Natural killer cell (primary cell): ENCODE measurements around the gene PSAP. TPM values are rescaled to one million over a fixed set of nuclear protein-coding genes. Genes with fewer than 3 reads are reported as not detected.

ENCODE experiments used
- ATAC-seq, 3 donors: fragments of 150-1000 bp in 2 of 3; fragments of 200-7000 bp in 1 of 3; cut with Tn5 transposase; 1 replicate in 1 of 3; 2 replicates in 2 of 3; pipeline ENCODE4 v1.10.0; 2021; ENCODE audit warnings: mild to moderate bottlenecking in 2 of 3, moderate library complexity in 2 of 3
- DNase-seq, 2 donors: peaks; one replicate each; pipeline versions ENCODE4 v3.0.0 to v3.0.0-alpha.2; 2013 to 2021; ENCODE audit warnings: mixed read lengths in 1 of 2
- H3K27ac ChIP-seq: one replicate; pipeline ENCODE4 v1.5.1; 2013; ENCODE audit warnings: mild to moderate bottlenecking, low read length
- H3K27me3 ChIP-seq: one replicate; pipeline ENCODE4 v1.6.1; 2013; ENCODE audit warnings: low read length; ENCODE audit not compliant: control insufficient read depth, insufficient read depth
- H3K36me3 ChIP-seq: one replicate; pipeline ENCODE4 v1.6.1; 2013; ENCODE audit warnings: low read length; ENCODE audit not compliant: control insufficient read depth, insufficient read depth
- H3K4me1 ChIP-seq: one replicate; pipeline ENCODE4 v1.6.1; 2013; ENCODE audit warnings: low read length; ENCODE audit not compliant: control insufficient read depth, insufficient read depth
- H3K4me3 ChIP-seq: one replicate; pipeline ENCODE4 v1.5.1; 2013; ENCODE audit warnings: low read length
- H3K9me3 ChIP-seq: one replicate; pipeline ENCODE4 v1.6.1; 2013; ENCODE audit warnings: low read length; ENCODE audit not compliant: control insufficient read depth, insufficient read depth
- H3K27ac Mint-ChIP-seq, 2 donors: one replicate each; pipeline ENCODE4 v1.8.0; 2022; ENCODE audit warnings: mild to moderate bottlenecking in 2 of 2, mixed read lengths in 2 of 2, moderate library complexity in 1 of 2
- H3K27me3 Mint-ChIP-seq, 2 donors: one replicate each; pipeline ENCODE4 v1.8.0; 2022; ENCODE audit warnings: low read depth in 2 of 2, mixed read lengths in 2 of 2
- H3K36me3 Mint-ChIP-seq: one replicate; pipeline ENCODE4 v1.8.0; 2022; ENCODE audit warnings: mixed read lengths
- H3K4me1 Mint-ChIP-seq, 2 donors: one replicate each; pipeline ENCODE4 v1.8.0; 2022; ENCODE audit warnings: mixed read lengths in 2 of 2
- H3K4me3 Mint-ChIP-seq: one replicate; pipeline ENCODE4 v1.8.0; 2022; ENCODE audit warnings: mild to moderate bottlenecking, moderate library complexity, mixed read lengths
- H3K9me3 Mint-ChIP-seq, 2 donors: one replicate each; pipeline ENCODE4 v1.8.0; 2022; ENCODE audit warnings: mixed read lengths in 2 of 2
- WGBS: methylation state at CpG from one replicate; pipeline ENCODE4 v1.1.7; 2013; ENCODE audit warnings: missing lambda C conversion rate; ENCODE audit not compliant: insufficient coverage; 5-methylcytosine and 5-hydroxymethylcytosine counted together
- intact Hi-C: fragments of 100-400 bp; cut with micrococcal nuclease; formaldehyde crosslinking; loops from one replicate; pipeline ENCODE4 v1.14.2; 2022
- total RNA-seq, 4 donors: library from RNA; stranded (reverse); fragments of 120-200 nt in 1 of 4; gene quantifications; one replicate each; pipeline versions ENCODE4 v1.2.3 to v1.2.4, GENCODE V29; 2013 to 2022
- TF ChIP-seq, protein P1 (sequence below): fragments of 200-600 bp; IDR thresholded peaks from one replicate; pipeline ENCODE4 v1.8.0; 2022; ENCODE audit warnings: antibody characterized with exemption

The PSAP gene
- total RNA-seq, 3 donors from 2014 or later (not counting 1 experiment from before 2014, with no cell fraction given) = 324 to 488 (median 428) TPM

DNA sequence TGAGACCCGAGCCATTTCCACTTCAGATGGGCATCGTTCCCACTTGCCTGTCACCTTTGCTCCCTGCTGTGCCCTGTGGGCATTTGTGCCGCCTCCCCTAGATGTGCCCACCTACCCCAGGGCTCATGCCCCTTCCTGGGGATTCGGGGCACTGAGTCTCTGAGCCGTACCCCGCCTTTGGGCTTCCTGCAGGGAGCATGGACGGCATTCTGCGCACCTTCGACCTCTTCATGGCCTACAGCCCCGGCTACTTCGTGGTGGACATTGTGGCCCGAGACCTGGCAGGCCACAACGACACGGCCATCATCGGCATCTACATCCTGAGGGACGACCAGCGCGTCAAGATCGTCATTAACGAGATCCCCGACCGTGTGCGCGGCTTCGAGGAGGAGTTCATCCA is 41.4 kb downstream of the PSAP start:
- H3K9me3 ChIP-seq = no peaks in the 10 kb centered on the region
- no peak overlapping the region for H3K4me3 ChIP-seq
- H3K4me1 Mint-ChIP-seq = no peaks in the 10 kb centered on the region
- DNase-seq (no peak), ATAC-seq (no peak)
- no peaks in the 10 kb centered on the region for H3K36me3 Mint-ChIP-seq
- H3K4me1 ChIP-seq = peaks cover 14% of the 10 kb centered on the region
- H3K36me3 ChIP-seq = no peaks in the 10 kb centered on the region
- intact Hi-C loops = loop anchor here (5.0 kb wide), 1 partner anchor 427 kb away; no protein-coding TSS in a partner anchor
- no peak overlapping the region for H3K4me3 Mint-ChIP-seq
- WGBS = 97% methylated on average over 25 of the region's 25 CpGs
- no peak overlapping the region for H3K27ac Mint-ChIP-seq
- H3K27me3 Mint-ChIP-seq = peaks cover 0 to 5% of the 10 kb centered on the region in 2 donors
- no peaks in the 10 kb centered on the region for H3K9me3 Mint-ChIP-seq
- TF ChIP-seq, protein P1, sequence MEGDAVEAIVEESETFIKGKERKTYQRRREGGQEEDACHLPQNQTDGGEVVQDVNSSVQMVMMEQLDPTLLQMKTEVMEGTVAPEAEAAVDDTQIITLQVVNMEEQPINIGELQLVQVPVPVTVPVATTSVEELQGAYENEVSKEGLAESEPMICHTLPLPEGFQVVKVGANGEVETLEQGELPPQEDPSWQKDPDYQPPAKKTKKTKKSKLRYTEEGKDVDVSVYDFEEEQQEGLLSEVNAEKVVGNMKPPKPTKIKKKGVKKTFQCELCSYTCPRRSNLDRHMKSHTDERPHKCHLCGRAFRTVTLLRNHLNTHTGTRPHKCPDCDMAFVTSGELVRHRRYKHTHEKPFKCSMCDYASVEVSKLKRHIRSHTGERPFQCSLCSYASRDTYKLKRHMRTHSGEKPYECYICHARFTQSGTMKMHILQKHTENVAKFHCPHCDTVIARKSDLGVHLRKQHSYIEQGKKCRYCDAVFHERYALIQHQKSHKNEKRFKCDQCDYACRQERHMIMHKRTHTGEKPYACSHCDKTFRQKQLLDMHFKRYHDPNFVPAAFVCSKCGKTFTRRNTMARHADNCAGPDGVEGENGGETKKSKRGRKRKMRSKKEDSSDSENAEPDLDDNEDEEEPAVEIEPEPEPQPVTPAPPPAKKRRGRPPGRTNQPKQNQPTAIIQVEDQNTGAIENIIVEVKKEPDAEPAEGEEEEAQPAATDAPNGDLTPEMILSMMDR = no peak
- no peak overlapping the region for H3K27ac ChIP-seq
- H3K27me3 ChIP-seq = no peaks in the 10 kb centered on the region

GRCh38 chr10:71807557-71808510 is 43.2 kb downstream of the PSAP start:
- no peak overlapping the region for H3K27ac ChIP-seq
- 92% methylated on average over 21 of the region's 21 CpGs for WGBS
- Mint-ChIP-seq H3K4me3 (no peak overlapping the region), H3K4me1 (no peaks in the 10 kb centered on the region), H3K27me3 (peaks cover 0 to 5% of the 10 kb centered on the region in 2 donors), H3K27ac (no peak overlapping the region), H3K36me3 (no peaks in the 10 kb centered on the region), H3K9me3 (no peaks in the 10 kb centered on the region)
- intact Hi-C loops = no loop called here
- TF ChIP-seq, protein P1 = no peak
- H3K9me3 ChIP-seq = no peaks in the 10 kb centered on the region
- no peak for DNase-seq
- no peaks in the 10 kb centered on the region for H3K27me3 ChIP-seq
- peaks cover 14% of the 10 kb centered on the region for H3K4me1 ChIP-seq
- H3K36me3 ChIP-seq = no peaks in the 10 kb centered on the region
- no peak for ATAC-seq
- no peak overlapping the region for H3K4me3 ChIP-seq

DNA sequence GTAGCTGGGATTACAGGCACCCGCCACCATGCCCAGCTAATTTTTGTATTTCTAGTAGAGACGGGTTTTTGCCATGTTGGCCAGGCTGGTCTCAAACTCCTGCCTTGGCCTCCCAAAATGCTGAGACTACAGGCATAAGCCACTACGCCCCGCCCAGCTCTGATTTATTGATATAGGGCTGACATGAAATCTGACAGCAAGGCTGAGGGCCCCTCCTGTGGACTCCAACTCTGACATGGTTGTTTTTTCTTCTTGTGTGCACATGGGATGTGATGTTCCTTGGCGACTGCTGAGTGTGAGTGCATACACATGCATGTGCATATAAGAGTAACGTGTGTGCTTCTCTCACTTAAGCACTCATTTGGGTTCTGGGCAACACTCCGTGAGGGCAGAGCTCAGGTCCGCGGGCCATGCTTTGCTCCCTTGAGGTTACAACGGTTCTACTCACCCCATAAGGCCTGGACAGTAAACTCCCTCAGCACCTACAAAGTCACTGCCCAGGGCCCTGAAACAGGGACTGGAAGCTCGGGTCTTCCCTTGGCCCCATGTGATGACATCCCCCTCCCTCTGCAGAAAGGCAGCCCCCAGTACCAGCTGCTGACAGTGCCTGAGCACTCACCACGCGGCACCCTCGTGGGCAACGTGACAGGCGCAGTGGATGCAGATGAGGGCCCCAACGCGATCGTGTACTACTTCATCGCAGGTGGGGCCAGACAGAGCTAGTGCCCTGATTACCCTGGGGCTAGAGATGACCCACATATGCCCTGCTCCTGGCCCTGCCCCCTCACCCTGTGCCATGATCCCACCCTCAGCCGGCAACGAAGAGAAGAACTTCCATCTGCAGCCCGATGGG is 44.1 kb downstream of the PSAP start:
- Histone ChIP-seq H3K4me3 (no peak overlapping the region), H3K9me3 (no peaks in the 10 kb centered on the region), H3K27me3 (no peaks in the 10 kb centered on the region), H3K27ac (no peak overlapping the region), H3K4me1 (peaks cover 12% of the 10 kb centered on the region), H3K36me3 (no peaks in the 10 kb centered on the region)
- ATAC-seq (no peak), DNase-seq (no peak)
- H3K36me3 Mint-ChIP-seq = no peaks in the 10 kb centered on the region
- TF ChIP-seq, protein P1 = no peak
- no peak overlapping the region for H3K27ac Mint-ChIP-seq
- H3K4me3 Mint-ChIP-seq = no peak overlapping the region
- intact Hi-C loops = no loop called here
- WGBS = 89% methylated on average over 23 of the region's 23 CpGs
- peaks cover 0 to 5% of the 10 kb centered on the region in 2 donors for H3K27me3 Mint-ChIP-seq
- no peaks in the 10 kb centered on the region for H3K9me3 Mint-ChIP-seq
- no peaks in the 10 kb centered on the region for H3K4me1 Mint-ChIP-seq
